ENCODE results near the gene PLEKHO1. TPM values are rescaled to one million over a fixed set of nuclear protein-coding genes. Genes with fewer than 3 reads are reported as not detected.
A peak's percentile ranks its signal among the peaks of the same experiment; 100 is the strongest.

Gene PLEKHO1
- total RNA-seq, 2 donors from 2014 or later: 21.2 to 77.4 TPM

- H3K27ac ChIP-seq: peak overlapping the region in 1 of 2 donors; percentile 10
- TF ChIP-seq CTCF (IDR thresholded peaks at IDR 0.05): no peak
- H3K27me3 ChIP-seq: no peaks in the 10 kb centered on the region
- H3K36me3 ChIP-seq: peaks cover 73% of the 10 kb centered on the region
- peaks cover 0 to 36% of the 10 kb centered on the region in 2 donors for H3K4me1 ChIP-seq
- DNase-seq (ENCODE audit: low spot score): no peak
- H3K4me3 ChIP-seq: no peak overlapping the region
- H3K9me3 ChIP-seq: no peaks in the 10 kb centered on the region
Measured at GRCh38 chr1:150156868-150157603, 7.3 kb downstream of the PLEKHO1 start.

- Histone ChIP-seq H3K36me3 (peaks cover 52% of the 10 kb centered on the region), H3K27me3 (no peaks in the 10 kb centered on the region), H3K27ac (peak overlapping the region; percentile 15 to 39), H3K4me3 (no peak overlapping the region), H3K4me1 (peaks cover 0 to 28% of the 10 kb centered on the region in 2 donors), H3K9me3 (no peaks in the 10 kb centered on the region)
- no peak for TF ChIP-seq CTCF (IDR thresholded peaks at IDR 0.05)
- no peak for DNase-seq (ENCODE audit: low spot score)
Measured at GRCh38 chr1:150159550-150159949, 9.8 kb downstream of the PLEKHO1 start.

GRCh38 chr1:150160964-150161621, 11.4 kb downstream of the PLEKHO1 start:
- Histone ChIP-seq H3K4me1 (peaks cover 0 to 31% of the 10 kb centered on the region in 2 donors), H3K36me3 (peaks cover 37% of the 10 kb centered on the region), H3K9me3 (no peaks in the 10 kb centered on the region), H3K27me3 (no peaks in the 10 kb centered on the region), H3K4me3 (no peak overlapping the region), H3K27ac (peak overlapping the region; percentile 89 to 94)
- DNase-seq (ENCODE audit: low spot score): no peak
- TF ChIP-seq CTCF (IDR thresholded peaks at IDR 0.05): no peak

DNA sequence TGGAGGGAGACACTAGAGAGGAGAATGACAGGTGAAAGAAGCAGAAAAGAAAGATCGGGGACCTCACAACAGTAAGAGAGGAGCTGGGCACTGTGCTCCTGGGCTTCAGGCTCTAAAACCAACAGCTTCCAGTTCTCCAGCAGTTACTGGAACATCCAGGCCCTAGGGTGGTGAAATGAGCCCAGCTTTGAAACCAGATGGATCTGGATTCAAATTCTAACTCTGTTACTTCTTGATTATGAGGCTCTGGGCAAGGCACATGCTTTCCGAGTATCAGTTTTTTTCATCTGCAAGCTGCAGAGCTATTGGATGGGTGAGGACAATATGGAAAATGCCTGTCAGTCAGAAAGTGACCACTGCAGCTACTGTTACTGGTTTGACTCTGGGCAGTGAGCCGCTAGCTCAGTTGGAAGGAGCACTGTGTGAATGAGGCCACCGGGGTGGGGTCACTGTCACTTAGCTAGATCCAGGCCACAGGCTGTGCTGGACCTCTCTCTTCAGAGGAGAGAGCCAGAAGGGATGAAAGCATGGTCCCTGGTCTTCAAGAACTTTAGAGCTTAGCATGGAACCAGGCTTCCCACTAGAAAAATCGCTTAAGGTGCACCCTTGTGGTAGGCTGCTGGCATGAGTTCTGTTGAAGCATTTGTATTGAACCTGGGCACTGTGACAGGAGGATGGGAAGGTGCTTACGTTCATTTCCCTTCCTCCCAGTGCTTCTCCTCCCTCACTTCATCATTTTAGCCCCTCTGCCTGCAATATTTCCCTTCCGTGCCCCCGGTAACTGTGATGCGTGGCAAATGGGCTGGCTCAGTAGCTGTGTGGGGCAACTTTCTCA, 12.2 kb downstream of the PLEKHO1 start:
- peak overlapping the region in 1 of 2 donors; percentile 38 for H3K4me3 ChIP-seq
- TF ChIP-seq CTCF (IDR thresholded peaks at IDR 0.05): no peak
- peaks cover 28% of the 10 kb centered on the region for H3K36me3 ChIP-seq
- DNase-seq (ENCODE audit: low spot score): no peak
- H3K9me3 ChIP-seq: no peaks in the 10 kb centered on the region
- peak overlapping the region; percentile 89 to 94 for H3K27ac ChIP-seq
- no peaks in the 10 kb centered on the region for H3K27me3 ChIP-seq
- peaks cover 0 to 31% of the 10 kb centered on the region in 2 donors for H3K4me1 ChIP-seq

GRCh38 chr1:150162582-150162861, 12.8 kb downstream of the PLEKHO1 start:
- DNase-seq (ENCODE audit: low spot score): no peak
- Histone ChIP-seq H3K4me3 (peak overlapping the region; percentile 5 to 38), H3K27ac (peak overlapping the region; percentile 89 to 94), H3K36me3 (peaks cover 23% of the 10 kb centered on the region), H3K9me3 (no peaks in the 10 kb centered on the region), H3K4me1 (peaks cover 0 to 31% of the 10 kb centered on the region in 2 donors), H3K27me3 (no peaks in the 10 kb centered on the region)
- TF ChIP-seq CTCF (IDR thresholded peaks at IDR 0.05): no peak
